ENCODE results near the gene MFSD2A.

The MFSD2A gene

DNA sequence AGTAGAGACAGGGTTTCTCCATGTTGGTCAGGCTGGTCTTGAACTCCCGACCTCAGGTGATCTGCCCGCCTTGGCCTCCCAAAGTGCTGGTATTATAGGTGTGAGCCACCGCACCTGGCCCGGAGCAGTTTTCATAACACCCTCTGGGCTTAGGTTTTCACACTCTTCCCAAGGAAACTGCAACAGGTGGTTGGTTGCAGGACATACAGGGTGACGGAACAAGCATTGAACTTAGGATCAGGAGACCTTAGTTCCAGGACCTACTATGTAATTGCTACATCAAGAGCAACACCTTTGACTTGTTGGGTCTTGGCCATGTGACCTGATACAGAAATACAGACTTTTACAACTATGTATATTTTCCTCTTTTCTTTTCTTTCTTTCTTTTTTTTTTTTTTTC lies 37.9 kb downstream of the MFSD2A start:
- no peak for TF ChIP-seq GLIS3 (CRISPR knock-in tag; IDR thresholded peaks at IDR 0.05)

DNA sequence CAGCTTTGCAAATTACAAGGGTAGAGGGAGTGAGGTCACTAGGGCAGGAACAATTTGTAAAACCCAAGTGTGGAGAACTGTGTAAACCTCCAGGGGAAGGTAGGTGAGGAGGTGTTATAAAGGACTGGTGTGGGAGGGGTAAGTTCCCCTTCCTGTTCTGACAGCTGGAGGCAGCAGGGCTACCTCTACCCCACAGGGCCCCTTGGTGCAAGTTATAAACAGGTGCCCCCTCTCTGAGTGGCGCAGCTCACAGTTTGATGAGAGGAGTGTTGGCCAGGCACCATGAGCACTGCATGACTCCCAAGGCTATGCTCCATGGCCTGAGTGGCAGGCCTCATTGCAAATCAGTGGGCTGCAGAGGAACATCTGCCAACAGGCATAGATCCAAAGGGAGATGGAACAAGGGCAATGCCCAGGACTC lies 41.0 kb downstream of the MFSD2A start:
- no peak for ATAC-seq
- TF ChIP-seq ZNF8 (CRISPR knock-in tag; IDR thresholded peaks at IDR 0.05) (no peak), RARB (CRISPR knock-in tag; IDR thresholded peaks at IDR 0.05) (no peak), PPARA (CRISPR knock-in tag; IDR thresholded peaks at IDR 0.05; ENCODE audit: borderline replicate concordance) (no peak), ISL1 (CRISPR knock-in tag; IDR thresholded peaks at IDR 0.05) (no peak), ZNF565 (CRISPR knock-in tag; conservative IDR thresholded peaks at IDR 0.05; ENCODE audit: low read depth) (no peak), ZFP3 (CRISPR knock-in tag; IDR thresholded peaks at IDR 0.05) (no peak), ZNF70 (CRISPR knock-in tag; IDR thresholded peaks at IDR 0.05) (no peak), ESRRG (CRISPR knock-in tag; IDR thresholded peaks at IDR 0.05) (no peak), SNAI2 (CRISPR knock-in tag; IDR thresholded peaks at IDR 0.05) (no peak)

More for the DNA sequence above, 37.9 kb downstream of the MFSD2A start:
- no peak for ATAC-seq

DNA sequence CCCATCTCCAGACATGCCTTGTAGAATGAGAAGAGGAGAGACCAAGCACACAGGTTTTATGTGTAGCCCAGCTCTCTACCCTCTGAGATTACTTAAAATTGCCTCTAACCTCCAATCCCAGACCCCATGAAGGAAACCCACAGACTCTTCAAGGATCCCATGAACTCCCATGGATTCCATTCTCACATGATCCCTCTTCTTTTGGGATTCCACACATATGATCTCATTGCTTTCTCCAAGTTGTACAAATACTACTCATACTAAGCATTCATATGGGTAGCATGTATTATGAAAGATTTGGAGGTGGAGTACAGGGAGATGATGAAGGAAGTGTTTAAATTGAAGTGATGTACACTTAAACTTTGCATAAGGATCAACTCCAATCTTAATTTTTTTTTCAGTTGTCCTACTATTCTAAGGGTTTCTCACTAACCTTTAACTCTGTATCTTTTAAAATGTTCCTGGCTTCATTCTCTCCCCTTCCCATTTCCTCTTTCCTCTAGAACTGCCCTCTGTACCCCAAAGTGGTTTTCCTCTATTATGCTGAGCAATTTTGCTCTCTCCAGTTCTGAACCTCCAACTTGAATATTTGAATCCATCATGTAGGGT lies 41.6 kb downstream of the MFSD2A start:
- no peak for ATAC-seq
- TF ChIP-seq ZC3H10 (CRISPR knock-in tag; IDR thresholded peaks at IDR 0.05) = no peak

DNA sequence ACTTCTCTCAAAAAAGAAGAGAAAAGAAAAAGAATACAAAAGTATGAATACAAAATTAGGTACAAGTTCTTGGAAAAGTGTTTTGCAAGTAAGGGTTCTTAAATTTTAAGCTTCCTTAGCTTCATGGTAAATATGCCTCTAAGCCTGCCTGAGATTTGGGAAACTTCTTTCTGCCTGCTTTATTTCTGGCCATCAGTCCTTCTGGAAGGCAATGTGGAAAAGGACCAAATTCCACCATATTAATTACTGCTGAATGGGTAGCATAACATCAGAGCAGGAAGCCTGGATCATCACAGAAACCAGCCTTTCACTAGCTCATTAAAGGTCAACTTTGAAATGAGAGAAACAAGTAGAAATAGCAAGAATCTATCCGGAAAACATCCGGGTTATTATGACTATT lies 46.5 kb downstream of the MFSD2A start:
- TF ChIP-seq, protein P1, sequence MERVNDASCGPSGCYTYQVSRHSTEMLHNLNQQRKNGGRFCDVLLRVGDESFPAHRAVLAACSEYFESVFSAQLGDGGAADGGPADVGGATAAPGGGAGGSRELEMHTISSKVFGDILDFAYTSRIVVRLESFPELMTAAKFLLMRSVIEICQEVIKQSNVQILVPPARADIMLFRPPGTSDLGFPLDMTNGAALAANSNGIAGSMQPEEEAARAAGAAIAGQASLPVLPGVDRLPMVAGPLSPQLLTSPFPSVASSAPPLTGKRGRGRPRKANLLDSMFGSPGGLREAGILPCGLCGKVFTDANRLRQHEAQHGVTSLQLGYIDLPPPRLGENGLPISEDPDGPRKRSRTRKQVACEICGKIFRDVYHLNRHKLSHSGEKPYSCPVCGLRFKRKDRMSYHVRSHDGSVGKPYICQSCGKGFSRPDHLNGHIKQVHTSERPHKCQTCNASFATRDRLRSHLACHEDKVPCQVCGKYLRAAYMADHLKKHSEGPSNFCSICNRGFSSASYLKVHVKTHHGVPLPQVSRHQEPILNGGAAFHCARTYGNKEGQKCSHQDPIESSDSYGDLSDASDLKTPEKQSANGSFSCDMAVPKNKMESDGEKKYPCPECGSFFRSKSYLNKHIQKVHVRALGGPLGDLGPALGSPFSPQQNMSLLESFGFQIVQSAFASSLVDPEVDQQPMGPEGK (CRISPR knock-in tag; IDR thresholded peaks at IDR 0.05; ENCODE audit: borderline replicate concordance) = no peak
- TF ChIP-seq OSR1 (CRISPR knock-in tag; IDR thresholded peaks at IDR 0.05) = no peak
- TF ChIP-seq TOX (CRISPR knock-in tag; IDR thresholded peaks at IDR 0.05; ENCODE audit: borderline replicate concordance) = no peak
- no peak for TF ChIP-seq CSDC2 (CRISPR knock-in tag; IDR thresholded peaks at IDR 0.05)
- no peak for TF ChIP-seq ZFP3 (CRISPR knock-in tag; IDR thresholded peaks at IDR 0.05)
- TF ChIP-seq ZNF70 (CRISPR knock-in tag; IDR thresholded peaks at IDR 0.05) = no peak
- TF ChIP-seq, protein P2, sequence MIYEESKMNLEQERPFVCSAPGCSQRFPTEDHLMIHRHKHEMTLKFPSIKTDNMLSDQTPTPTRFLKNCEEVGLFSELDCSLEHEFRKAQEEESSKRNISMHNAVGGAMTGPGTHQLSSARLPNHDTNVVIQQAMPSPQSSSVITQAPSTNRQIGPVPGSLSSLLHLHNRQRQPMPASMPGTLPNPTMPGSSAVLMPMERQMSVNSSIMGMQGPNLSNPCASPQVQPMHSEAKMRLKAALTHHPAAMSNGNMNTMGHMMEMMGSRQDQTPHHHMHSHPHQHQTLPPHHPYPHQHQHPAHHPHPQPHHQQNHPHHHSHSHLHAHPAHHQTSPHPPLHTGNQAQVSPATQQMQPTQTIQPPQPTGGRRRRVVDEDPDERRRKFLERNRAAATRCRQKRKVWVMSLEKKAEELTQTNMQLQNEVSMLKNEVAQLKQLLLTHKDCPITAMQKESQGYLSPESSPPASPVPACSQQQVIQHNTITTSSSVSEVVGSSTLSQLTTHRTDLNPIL (CRISPR knock-in tag; IDR thresholded peaks at IDR 0.05; ENCODE audit: low read depth) = no peak
- no peak for TF ChIP-seq ZC3H10 (CRISPR knock-in tag; IDR thresholded peaks at IDR 0.05)
- TF ChIP-seq GLIS3 (CRISPR knock-in tag; IDR thresholded peaks at IDR 0.05) = no peak
- TF ChIP-seq BACH2 (CRISPR knock-in tag; IDR thresholded peaks at IDR 0.05; ENCODE audit: borderline replicate concordance) = no peak
- TF ChIP-seq TCF4 (CRISPR knock-in tag; IDR thresholded peaks at IDR 0.05; ENCODE audit: borderline replicate concordance) = no peak
- TF ChIP-seq RARB (CRISPR knock-in tag; IDR thresholded peaks at IDR 0.05) = no peak
- TF ChIP-seq SNAI2 (CRISPR knock-in tag; IDR thresholded peaks at IDR 0.05) = no peak
- TF ChIP-seq, protein P3, sequence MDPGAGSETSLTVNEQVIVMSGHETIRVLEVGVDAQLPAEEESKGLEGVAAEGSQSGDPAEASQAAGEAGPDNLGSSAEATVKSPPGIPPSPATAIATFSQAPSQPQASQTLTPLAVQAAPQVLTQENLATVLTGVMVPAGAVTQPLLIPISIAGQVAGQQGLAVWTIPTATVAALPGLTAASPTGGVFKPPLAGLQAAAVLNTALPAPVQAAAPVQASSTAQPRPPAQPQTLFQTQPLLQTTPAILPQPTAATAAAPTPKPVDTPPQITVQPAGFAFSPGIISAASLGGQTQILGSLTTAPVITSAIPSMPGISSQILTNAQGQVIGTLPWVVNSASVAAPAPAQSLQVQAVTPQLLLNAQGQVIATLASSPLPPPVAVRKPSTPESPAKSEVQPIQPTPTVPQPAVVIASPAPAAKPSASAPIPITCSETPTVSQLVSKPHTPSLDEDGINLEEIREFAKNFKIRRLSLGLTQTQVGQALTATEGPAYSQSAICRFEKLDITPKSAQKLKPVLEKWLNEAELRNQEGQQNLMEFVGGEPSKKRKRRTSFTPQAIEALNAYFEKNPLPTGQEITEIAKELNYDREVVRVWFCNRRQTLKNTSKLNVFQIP (CRISPR knock-in tag; IDR thresholded peaks at IDR 0.05; ENCODE audit: borderline replicate concordance, low read depth) = no peak
- TF ChIP-seq, protein P4, sequence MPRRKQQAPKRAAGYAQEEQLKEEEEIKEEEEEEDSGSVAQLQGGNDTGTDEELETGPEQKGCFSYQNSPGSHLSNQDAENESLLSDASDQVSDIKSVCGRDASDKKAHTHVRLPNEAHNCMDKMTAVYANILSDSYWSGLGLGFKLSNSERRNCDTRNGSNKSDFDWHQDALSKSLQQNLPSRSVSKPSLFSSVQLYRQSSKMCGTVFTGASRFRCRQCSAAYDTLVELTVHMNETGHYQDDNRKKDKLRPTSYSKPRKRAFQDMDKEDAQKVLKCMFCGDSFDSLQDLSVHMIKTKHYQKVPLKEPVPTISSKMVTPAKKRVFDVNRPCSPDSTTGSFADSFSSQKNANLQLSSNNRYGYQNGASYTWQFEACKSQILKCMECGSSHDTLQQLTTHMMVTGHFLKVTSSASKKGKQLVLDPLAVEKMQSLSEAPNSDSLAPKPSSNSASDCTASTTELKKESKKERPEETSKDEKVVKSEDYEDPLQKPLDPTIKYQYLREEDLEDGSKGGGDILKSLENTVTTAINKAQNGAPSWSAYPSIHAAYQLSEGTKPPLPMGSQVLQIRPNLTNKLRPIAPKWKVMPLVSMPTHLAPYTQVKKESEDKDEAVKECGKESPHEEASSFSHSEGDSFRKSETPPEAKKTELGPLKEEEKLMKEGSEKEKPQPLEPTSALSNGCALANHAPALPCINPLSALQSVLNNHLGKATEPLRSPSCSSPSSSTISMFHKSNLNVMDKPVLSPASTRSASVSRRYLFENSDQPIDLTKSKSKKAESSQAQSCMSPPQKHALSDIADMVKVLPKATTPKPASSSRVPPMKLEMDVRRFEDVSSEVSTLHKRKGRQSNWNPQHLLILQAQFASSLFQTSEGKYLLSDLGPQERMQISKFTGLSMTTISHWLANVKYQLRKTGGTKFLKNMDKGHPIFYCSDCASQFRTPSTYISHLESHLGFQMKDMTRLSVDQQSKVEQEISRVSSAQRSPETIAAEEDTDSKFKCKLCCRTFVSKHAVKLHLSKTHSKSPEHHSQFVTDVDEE (CRISPR knock-in tag; IDR thresholded peaks at IDR 0.05) = no peak
- no peak for TF ChIP-seq ISL1 (CRISPR knock-in tag; IDR thresholded peaks at IDR 0.05)
- no peak for TF ChIP-seq ARNTL (CRISPR knock-in tag; IDR thresholded peaks at IDR 0.05; ENCODE audit: borderline replicate concordance, low read depth)
- no peak for TF ChIP-seq ESRRG (CRISPR knock-in tag; IDR thresholded peaks at IDR 0.05)
- TF ChIP-seq, protein P5, sequence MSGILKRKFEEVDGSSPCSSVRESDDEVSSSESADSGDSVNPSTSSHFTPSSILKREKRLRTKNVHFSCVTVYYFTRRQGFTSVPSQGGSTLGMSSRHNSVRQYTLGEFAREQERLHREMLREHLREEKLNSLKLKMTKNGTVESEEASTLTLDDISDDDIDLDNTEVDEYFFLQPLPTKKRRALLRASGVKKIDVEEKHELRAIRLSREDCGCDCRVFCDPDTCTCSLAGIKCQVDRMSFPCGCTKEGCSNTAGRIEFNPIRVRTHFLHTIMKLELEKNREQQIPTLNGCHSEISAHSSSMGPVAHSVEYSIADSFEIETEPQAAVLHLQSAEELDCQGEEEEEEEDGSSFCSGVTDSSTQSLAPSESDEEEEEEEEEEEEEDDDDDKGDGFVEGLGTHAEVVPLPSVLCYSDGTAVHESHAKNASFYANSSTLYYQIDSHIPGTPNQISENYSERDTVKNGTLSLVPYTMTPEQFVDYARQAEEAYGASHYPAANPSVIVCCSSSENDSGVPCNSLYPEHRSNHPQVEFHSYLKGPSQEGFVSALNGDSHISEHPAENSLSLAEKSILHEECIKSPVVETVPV (CRISPR knock-in tag; IDR thresholded peaks at IDR 0.05) = no peak
- no peak for ATAC-seq
